PC-9 (cell line): ENCODE data around the gene HTRA3. TPM values are rescaled to one million over a fixed set of nuclear protein-coding genes. Genes with fewer than 3 reads are reported as not detected.

Experiments
- BruUV-seq: library from RNA; stranded (reverse); fragments of 400-500 nt; replicated peaks from 2 replicates; lab custom pipeline; 2021; lab: Mats Ljungman, UMichigan
- CTCF ChIA-PET: fragments of 300-600 bp; sonication (Branson Sonifier 250); formaldehyde crosslinking; loops from one replicate; lab custom pipeline; 2022; ENCODE audit warnings: antibody characterized with exemption; lab: Charles Lee
- POLR2A ChIA-PET: fragments of 300-600 bp; sonication (Branson Sonifier 250); formaldehyde crosslinking; loops from one replicate; lab custom pipeline; 2022; ENCODE audit warnings: antibody characterized with exemption; ENCODE audit not compliant: unreplicated experiment; lab: Charles Lee
- DNase-seq, 2 experiments: peaks; one replicate each; pipeline versions ENCODE4 v3.0.0 to v3.0.0-alpha.2; 2015 to 2022; ENCODE audit warnings: mixed read lengths in 1 of 2
- H2AFZ ChIP-seq: fragments of 200-600 bp; sonication (generic); 2 replicates; pipeline ENCODE4 v1.8.1; 2017; ENCODE audit warnings: antibody characterized with exemption
- H3F3A ChIP-seq: fragments of 200-600 bp; sonication (generic); 2 replicates; pipeline ENCODE4 v1.8.1; 2017; ENCODE audit warnings: antibody characterized with exemption, mild to moderate bottlenecking, low read depth; ENCODE audit not compliant: insufficient read depth
- H3K27ac ChIP-seq: fragments of 200-600 bp; sonication (generic); 2 replicates; pipeline ENCODE4 v1.6.1; 2016; ENCODE audit warnings: mixed run types
- H3K27me3 ChIP-seq: fragments of 200-600 bp; sonication (generic); 2 replicates; pipeline ENCODE4 v1.6.1; 2016; ENCODE audit warnings: low read depth, mixed run types; ENCODE audit not compliant: insufficient read depth
- H3K36me3 ChIP-seq: fragments of 200-600 bp; sonication (generic); 2 replicates; pipeline ENCODE4 v1.6.1; 2016; ENCODE audit warnings: low read depth, mixed run types
- H3K4me1 ChIP-seq: fragments of 200-600 bp; sonication (generic); replicated peaks from 2 replicates; pipeline ENCODE4 v1.6.1; 2016; ENCODE audit warnings: mixed run types; ENCODE audit not compliant: insufficient read depth
- H3K4me2 ChIP-seq: fragments of 200-600 bp; sonication (generic); 2 replicates; pipeline ENCODE4 v1.6.1; 2017; ENCODE audit warnings: mixed run types
- H3K4me3 ChIP-seq: fragments of 200-600 bp; sonication (generic); 2 replicates; pipeline ENCODE4 v1.6.1; 2016; ENCODE audit warnings: mixed run types
- H3K79me2 ChIP-seq: fragments of 200-600 bp; sonication (generic); 2 replicates; pipeline ENCODE4 v1.6.1; 2017; ENCODE audit warnings: low read depth, mixed run types
- H3K9me2 ChIP-seq: fragments of 200-600 bp; sonication (generic); 2 replicates; pipeline ENCODE4 v1.8.1; 2017; ENCODE audit warnings: mild to moderate bottlenecking; ENCODE audit not compliant: insufficient read depth
- H3K9me3 ChIP-seq: fragments of 200-600 bp; sonication (generic); 2 replicates; pipeline ENCODE4 v1.8.1; 2016; ENCODE audit warnings: low read depth; ENCODE audit not compliant: insufficient read depth
- H4K20me1 ChIP-seq: fragments of 200-600 bp; sonication (generic); 2 replicates; pipeline ENCODE4 v1.8.1; 2017; ENCODE audit not compliant: insufficient read depth
- CTCF ChIP-seq: fragments of 200-600 bp; sonication (generic); conservative IDR thresholded peaks from 2 replicates; pipeline ENCODE4 v1.6.1; 2017; ENCODE audit warnings: mixed run types, antibody characterized with exemption, mild to moderate bottlenecking, moderate library complexity
- EZH2 ChIP-seq: fragments of 200-600 bp; sonication (generic); IDR thresholded peaks from 2 replicates; pipeline ENCODE4 v1.8.0; 2017; ENCODE audit warnings: antibody characterized with exemption, low read depth
- intact Hi-C: fragments of 100-400 bp; cut with micrococcal nuclease; formaldehyde crosslinking; loops from one replicate; pipeline ENCODE4 v1.10.0; 2022; ENCODE audit not compliant: unreplicated experiment
- total RNA-seq: library from RNA; stranded (reverse); gene quantifications from 2 replicates; pipeline ENCODE4 v1.2.3, GENCODE V29; 2021

Gene HTRA3
- total RNA-seq, 1 experiment from 2014 or later: 14.1 TPM

- ChIA-PET POLR2A (interaction anchor here (0.5 kb wide), 1 partner anchor 14 kb away, joined by 3 read pairs; no protein-coding TSS in a partner anchor), CTCF (interaction anchor here (0.6 to 1.6 kb wide), 2 partner anchors 60 to 171 kb away, joined by 3 to 12 read pairs; no protein-coding TSS in a partner anchor)
- peak in 1 of 2 experiments; percentile 16 for DNase-seq
- no peak overlapping the region for H3K27ac ChIP-seq
- no peaks in the 10 kb centered on the region for H3K36me3 ChIP-seq
- no peaks in the 10 kb centered on the region for H3K9me3 ChIP-seq
- H3K79me2 ChIP-seq: no peaks in the 10 kb centered on the region
- no peaks in the 10 kb centered on the region for H4K20me1 ChIP-seq
- no peak overlapping the region for H3K4me3 ChIP-seq
- no peaks in the 10 kb centered on the region for H3F3A ChIP-seq
- TF ChIP-seq CTCF: no peak
- no peak for TF ChIP-seq EZH2
- H2AFZ ChIP-seq: no peak overlapping the region
- no TSS peak for BruUV-seq
- H3K4me1 ChIP-seq: no peaks in the 10 kb centered on the region
- no peaks in the 10 kb centered on the region for H3K9me2 ChIP-seq
- H3K27me3 ChIP-seq: no peaks in the 10 kb centered on the region
- intact Hi-C loops: no loop called here
- no peak overlapping the region for H3K4me2 ChIP-seq
Measured at GRCh38 chr4:8236106-8236919, 33.2 kb upstream of the HTRA3 start.

GRCh38 chr4:8236920-8237195 is 32.7 kb upstream of the HTRA3 start:
- no peak overlapping the region for H3K27ac ChIP-seq
- no peaks in the 10 kb centered on the region for H3K4me1 ChIP-seq
- TF ChIP-seq EZH2 (no peak), CTCF (no peak)
- H2AFZ ChIP-seq: no peak overlapping the region
- no peaks in the 10 kb centered on the region for H3F3A ChIP-seq
- no peaks in the 10 kb centered on the region for H3K79me2 ChIP-seq
- intact Hi-C loops: no loop called here
- H4K20me1 ChIP-seq: no peaks in the 10 kb centered on the region
- no peak for DNase-seq
- no peaks in the 10 kb centered on the region for H3K36me3 ChIP-seq
- no peaks in the 10 kb centered on the region for H3K9me3 ChIP-seq
- CTCF ChIA-PET: interaction anchor here (1.6 kb wide), 1 partner anchor 60 kb away, joined by 12 read pairs; no protein-coding TSS in a partner anchor
- no TSS peak for BruUV-seq
- no peak overlapping the region for H3K4me3 ChIP-seq
- POLR2A ChIA-PET: no interaction called here
- no peaks in the 10 kb centered on the region for H3K9me2 ChIP-seq
- H3K4me2 ChIP-seq: no peak overlapping the region
- no peaks in the 10 kb centered on the region for H3K27me3 ChIP-seq

- H3K4me3 ChIP-seq: no peak overlapping the region
- H3K4me1 ChIP-seq: no peaks in the 10 kb centered on the region
- no TSS peak for BruUV-seq
- ChIA-PET CTCF (interaction anchor here (1.7 kb wide), 1 partner anchor 61 kb away, joined by 4 read pairs; no protein-coding TSS in a partner anchor), POLR2A (no interaction called here)
- intact Hi-C loops: no loop called here
- no peaks in the 10 kb centered on the region for H3K36me3 ChIP-seq
- H3K79me2 ChIP-seq: no peaks in the 10 kb centered on the region
- H3K9me3 ChIP-seq: no peaks in the 10 kb centered on the region
- H4K20me1 ChIP-seq: no peaks in the 10 kb centered on the region
- H3K27ac ChIP-seq: no peak overlapping the region
- H3K4me2 ChIP-seq: no peak overlapping the region
- no peaks in the 10 kb centered on the region for H3K27me3 ChIP-seq
- H3F3A ChIP-seq: no peaks in the 10 kb centered on the region
- no peak overlapping the region for H2AFZ ChIP-seq
- no peak for DNase-seq
- no peaks in the 10 kb centered on the region for H3K9me2 ChIP-seq
- TF ChIP-seq CTCF (no peak), EZH2 (no peak)
Measured at GRCh38 chr4:8237256-8237989, 32.1 kb upstream of the HTRA3 start.
